Thymus (tissue), 11 donors: Measurements from ENCODE around the gene SORBS1. TPM values are rescaled to one million over a fixed set of nuclear protein-coding genes. Genes with fewer than 3 reads are reported as not detected.

Source experiments
- DNase-seq, 9 donors: peaks; one replicate each; pipeline ENCODE4 v3.0.0-alpha.2; 2013; ENCODE audit warnings: low spot score in 9 of 9, low read depth in 6 of 9, missing footprints in 1 of 9
- H3K27ac ChIP-seq, 2 donors: one replicate each; pipeline ENCODE4 v1.5.1; 2013; ENCODE audit warnings: control low read depth in 1 of 2, low read depth in 1 of 2, low read length in 1 of 2, mild to moderate bottlenecking in 1 of 2, moderate library complexity in 1 of 2
- H3K27me3 ChIP-seq, 2 donors: one replicate each; pipeline ENCODE4 v1.5.1; 2013; ENCODE audit warnings: low read length in 1 of 2; ENCODE audit not compliant: control insufficient read depth in 2 of 2, insufficient read depth in 1 of 2
- H3K36me3 ChIP-seq, 2 donors: one replicate each; pipeline ENCODE4 v1.5.1; 2013; ENCODE audit warnings: low read length in 1 of 2, mild to moderate bottlenecking in 1 of 2, moderate library complexity in 1 of 2; ENCODE audit not compliant: control insufficient read depth in 2 of 2, insufficient read depth in 2 of 2
- H3K4me1 ChIP-seq, 2 donors: one replicate each; pipeline ENCODE4 v1.5.1; 2013; ENCODE audit warnings: low read length in 2 of 2; ENCODE audit not compliant: control insufficient read depth in 2 of 2, insufficient read depth in 2 of 2
- H3K4me3 ChIP-seq, 2 donors: one replicate each; pipeline ENCODE4 v1.5.1; 2013; ENCODE audit warnings: low read length in 2 of 2, control low read depth in 1 of 2, mild to moderate bottlenecking in 1 of 2
- H3K9me3 ChIP-seq, 2 donors: one replicate each; pipeline ENCODE4 v1.5.1; 2013; ENCODE audit warnings: low read length in 1 of 2, mild to moderate bottlenecking in 1 of 2; ENCODE audit not compliant: control insufficient read depth in 2 of 2, insufficient read depth in 1 of 2
- WGBS: extraction: QIAGEN DNeasy Blood & Tissue Kit; methylation state at CpG from one replicate; pipeline ENCODE4 v1.1.7; 2013; 5-methylcytosine and 5-hydroxymethylcytosine counted together
- polyA plus RNA-seq: library from polyadenylated mRNA; stranded (reverse); fragments of 200-250 nt; gene quantifications from one replicate; pipeline ENCODE4 v1.2.3, GENCODE V29; 2013
- total RNA-seq: library from RNA; stranded (reverse); fragments of 120-200 nt; gene quantifications from one replicate; pipeline ENCODE4 v1.2.4, GENCODE V29; 2013
- donor health status: healthy.

Gene SORBS1
- total and polyA plus RNA-seq, 2 donors, result 1.9 to 25.3 TPM

DNA sequence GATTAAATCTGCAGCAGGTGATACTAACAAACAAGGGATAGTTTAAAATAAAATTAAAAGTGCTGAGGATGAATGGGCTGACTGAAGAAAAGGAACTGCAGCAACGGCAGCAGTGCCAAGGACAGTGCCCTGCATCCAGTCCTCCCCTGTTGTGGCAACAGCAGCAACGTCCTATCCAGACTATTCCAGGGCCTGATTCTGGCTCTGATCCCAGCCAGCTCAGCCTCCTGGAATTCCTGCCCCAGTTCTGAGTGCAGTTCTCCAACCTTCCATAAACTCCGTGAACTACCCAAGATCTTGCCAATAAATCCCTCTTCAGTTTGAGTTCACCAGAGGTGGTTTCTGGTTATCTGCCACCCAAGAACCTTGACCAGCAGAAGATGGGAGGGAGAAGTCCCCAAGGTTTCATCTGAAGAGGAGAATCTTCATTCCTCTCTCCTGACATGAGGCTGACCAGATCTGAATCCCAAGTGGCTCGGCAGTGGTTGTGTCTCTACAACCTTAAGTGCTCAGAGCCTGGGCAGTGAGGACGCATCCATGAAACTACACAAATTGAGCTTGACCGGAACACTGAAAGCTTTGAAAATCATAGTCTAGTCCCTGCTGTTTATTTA is 115.8 kb downstream of the SORBS1 start:
- H3K27ac ChIP-seq, result no peak overlapping the region
- no peak for DNase-seq
- no peaks in the 10 kb centered on the region for H3K4me1 ChIP-seq
- 91% methylated on average over 6 of the region's 6 CpGs for WGBS
- H3K27me3 ChIP-seq, result no peaks in the 10 kb centered on the region
- H3K9me3 ChIP-seq, result no peaks in the 10 kb centered on the region
- no peaks in the 10 kb centered on the region for H3K36me3 ChIP-seq
- no peak overlapping the region for H3K4me3 ChIP-seq

DNA sequence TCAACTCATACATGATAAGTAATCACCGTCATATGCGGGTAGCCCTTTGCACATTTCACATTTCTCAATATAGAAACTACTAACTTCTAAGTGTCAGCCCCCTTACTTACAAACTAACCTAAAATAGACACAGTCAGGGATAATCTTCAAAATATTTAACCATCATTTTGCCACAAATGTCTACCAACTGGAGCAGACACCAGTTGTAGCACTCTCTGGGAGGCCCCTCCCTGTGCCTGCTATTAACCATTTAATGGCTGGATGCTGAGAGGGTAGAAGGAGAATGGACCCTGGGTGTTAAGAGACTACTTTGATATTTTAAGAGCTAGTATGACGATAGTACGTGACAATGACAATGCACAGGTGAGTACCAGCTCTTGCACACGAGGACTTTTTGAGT is 116.4 kb downstream of the SORBS1 start:
- H3K4me1 ChIP-seq, result no peaks in the 10 kb centered on the region
- H3K36me3 ChIP-seq, result no peaks in the 10 kb centered on the region
- H3K9me3 ChIP-seq, result no peaks in the 10 kb centered on the region
- H3K27me3 ChIP-seq, result no peaks in the 10 kb centered on the region
- H3K27ac ChIP-seq, result no peak overlapping the region
- no peak for DNase-seq
- H3K4me3 ChIP-seq, result no peak overlapping the region
- 94% methylated on average over 5 of the region's 5 CpGs for WGBS

GRCh38 chr10:95443636-95444035 is 117.5 kb downstream of the SORBS1 start:
- Histone ChIP-seq H3K27ac (no peak overlapping the region), H3K4me3 (no peak overlapping the region), H3K36me3 (no peaks in the 10 kb centered on the region), H3K27me3 (no peaks in the 10 kb centered on the region), H3K9me3 (no peaks in the 10 kb centered on the region), H3K4me1 (no peaks in the 10 kb centered on the region)
- DNase-seq, result no peak
- WGBS, result 97% methylated on average over 1 of the region's 1 CpG

DNA sequence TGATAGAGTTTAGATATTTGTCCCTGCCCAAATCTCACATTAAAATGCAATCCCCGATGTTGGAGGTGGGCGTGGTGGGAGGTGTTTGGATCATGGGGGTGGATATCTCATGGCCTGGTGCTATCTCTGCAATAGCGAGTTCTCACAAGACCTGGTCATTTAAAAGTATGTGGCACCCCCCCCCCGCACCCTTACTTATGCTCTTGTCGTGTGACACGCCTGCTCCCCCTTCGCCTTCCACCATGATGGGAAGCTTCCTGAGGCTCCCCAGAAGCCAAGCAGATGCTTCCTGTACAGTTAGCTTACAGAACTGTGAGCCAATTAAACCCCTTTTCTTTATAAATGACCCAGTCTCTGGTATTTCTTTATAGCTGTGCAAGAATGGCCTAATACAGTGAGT is 118.8 kb downstream of the SORBS1 start:
- H3K27me3 ChIP-seq, result no peaks in the 10 kb centered on the region
- no peak overlapping the region for H3K27ac ChIP-seq
- no peak overlapping the region for H3K4me3 ChIP-seq
- H3K4me1 ChIP-seq, result no peaks in the 10 kb centered on the region
- no peaks in the 10 kb centered on the region for H3K9me3 ChIP-seq
- no peaks in the 10 kb centered on the region for H3K36me3 ChIP-seq
- DNase-seq, result no peak
- WGBS, result 97% methylated on average over 6 of the region's 7 CpGs

- Histone ChIP-seq H3K27me3 (no peaks in the 10 kb centered on the region), H3K36me3 (no peaks in the 10 kb centered on the region), H3K27ac (no peak overlapping the region), H3K4me3 (no peak overlapping the region), H3K4me1 (no peaks in the 10 kb centered on the region), H3K9me3 (no peaks in the 10 kb centered on the region)
- DNase-seq, result no peak
- 95% methylated on average over 2 of the region's 2 CpGs for WGBS
Measured at GRCh38 chr10:95441547-95441923, 119.6 kb downstream of the SORBS1 start.

- H3K4me3 ChIP-seq, result no peak overlapping the region
- H3K27ac ChIP-seq, result no peak overlapping the region
- no peaks in the 10 kb centered on the region for H3K27me3 ChIP-seq
- H3K36me3 ChIP-seq, result no peaks in the 10 kb centered on the region
- 51% methylated on average over 7 of the region's 7 CpGs for WGBS
- no peaks in the 10 kb centered on the region for H3K4me1 ChIP-seq
- H3K9me3 ChIP-seq, result no peaks in the 10 kb centered on the region
- no peak for DNase-seq
Measured at GRCh38 chr10:95440756-95441546, 120.2 kb downstream of the SORBS1 start.

DNA sequence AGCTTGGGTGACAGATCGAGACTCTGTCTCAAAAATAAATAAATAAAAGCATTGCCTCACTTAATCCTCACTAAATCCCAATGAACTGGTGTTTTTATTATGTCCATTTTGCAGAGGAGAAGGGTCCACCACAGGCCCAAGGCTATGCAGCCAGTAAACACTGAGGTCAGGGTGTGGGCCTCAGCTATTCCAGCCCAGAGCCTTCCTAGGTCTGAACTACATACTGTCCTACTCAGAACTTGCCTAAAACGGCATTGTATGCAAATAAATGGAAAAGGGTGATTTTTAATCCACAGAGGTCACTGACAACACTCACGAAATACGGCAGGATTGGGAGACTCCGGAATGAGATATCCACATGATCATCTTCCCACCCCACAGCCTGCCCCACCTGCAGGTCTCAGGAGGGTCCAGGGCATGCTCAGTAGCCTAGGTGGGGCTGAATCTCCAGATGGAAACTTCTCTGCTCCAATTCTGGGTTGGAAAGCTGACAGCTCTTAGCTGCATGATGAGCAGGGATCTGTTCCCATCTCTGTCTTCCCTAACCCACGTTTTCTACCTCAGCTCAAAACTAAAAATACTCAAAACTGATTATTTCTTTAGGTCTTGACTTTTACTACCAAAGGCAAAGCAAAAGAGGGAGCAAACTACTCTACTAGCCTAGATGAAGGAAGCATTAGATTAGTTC is 121.0 kb downstream of the SORBS1 start:
- Histone ChIP-seq H3K27ac (no peak overlapping the region), H3K27me3 (no peaks in the 10 kb centered on the region), H3K9me3 (no peaks in the 10 kb centered on the region), H3K36me3 (no peaks in the 10 kb centered on the region), H3K4me3 (no peak overlapping the region), H3K4me1 (no peaks in the 10 kb centered on the region)
- DNase-seq, result no peak
- 78% methylated on average over 6 of the region's 6 CpGs for WGBS

GRCh38 chr10:95438781-95439180 is 122.4 kb downstream of the SORBS1 start:
- H3K36me3 ChIP-seq, result no peaks in the 10 kb centered on the region
- H3K4me1 ChIP-seq, result no peaks in the 10 kb centered on the region
- H3K27ac ChIP-seq, result no peak overlapping the region
- DNase-seq, result no peak
- 94% methylated on average over 2 of the region's 2 CpGs for WGBS
- no peak overlapping the region for H3K4me3 ChIP-seq
- no peaks in the 10 kb centered on the region for H3K27me3 ChIP-seq
- no peaks in the 10 kb centered on the region for H3K9me3 ChIP-seq

DNA sequence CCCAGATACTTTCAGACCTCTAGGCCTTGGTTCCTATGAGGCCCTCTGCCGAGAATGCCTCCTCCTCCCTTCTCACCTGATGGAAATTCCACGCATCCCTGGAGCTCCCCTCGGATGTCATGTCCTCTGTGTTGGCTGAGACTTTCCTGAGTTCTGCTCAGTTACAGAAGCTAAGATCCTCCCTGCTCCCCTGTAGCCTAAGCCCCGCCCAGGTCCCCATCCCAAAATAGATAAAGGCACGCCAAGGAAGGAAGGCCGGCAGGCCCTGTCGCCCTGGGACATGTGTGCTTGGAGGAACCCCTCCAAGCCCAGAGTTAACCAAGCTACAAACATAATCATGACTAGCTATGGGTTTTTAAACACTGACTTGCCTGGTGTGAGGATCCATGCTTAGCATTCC is 123.5 kb downstream of the SORBS1 start:
- no peak for DNase-seq
- no peak overlapping the region for H3K27ac ChIP-seq
- no peak overlapping the region for H3K4me3 ChIP-seq
- no peaks in the 10 kb centered on the region for H3K27me3 ChIP-seq
- no peaks in the 10 kb centered on the region for H3K9me3 ChIP-seq
- no peaks in the 10 kb centered on the region for H3K36me3 ChIP-seq
- WGBS, result 94% methylated on average over 7 of the region's 7 CpGs
- H3K4me1 ChIP-seq, result no peaks in the 10 kb centered on the region
